RCC 7860 (cell line): ENCODE results near the gene TOLLIP.

Experiments
- DNase-seq: peaks from one replicate; pipeline ENCODE4 v3.0.0-alpha.2; 2015; ENCODE audit warnings: low spot score
- FAIRE-seq: peaks from 2 replicates; lab custom pipeline; 2012; peaks lifted over from hg19 to GRCh38; lab: Jason Lieb, UNC

Gene TOLLIP

GRCh38 chr11:1224491-1225385 lies 84.7 kb downstream of the TOLLIP start:
- DNase-seq (no peak), FAIRE-seq (no peak)
